GM19468 (cell line): ENCODE results near the gene S100A5.

Experiments used
- ATAC-seq: cut with Tn5 transposase; IDR thresholded peaks from one replicate; pipeline ENCODE4 v1.9.1; 2021; ENCODE audit warnings: mild to moderate bottlenecking, moderate library complexity, moderate number of reproducible peaks; ENCODE audit not compliant: unreplicated experiment; ENCODE audit errors: extremely low read depth

S100A5 gene

DNA sequence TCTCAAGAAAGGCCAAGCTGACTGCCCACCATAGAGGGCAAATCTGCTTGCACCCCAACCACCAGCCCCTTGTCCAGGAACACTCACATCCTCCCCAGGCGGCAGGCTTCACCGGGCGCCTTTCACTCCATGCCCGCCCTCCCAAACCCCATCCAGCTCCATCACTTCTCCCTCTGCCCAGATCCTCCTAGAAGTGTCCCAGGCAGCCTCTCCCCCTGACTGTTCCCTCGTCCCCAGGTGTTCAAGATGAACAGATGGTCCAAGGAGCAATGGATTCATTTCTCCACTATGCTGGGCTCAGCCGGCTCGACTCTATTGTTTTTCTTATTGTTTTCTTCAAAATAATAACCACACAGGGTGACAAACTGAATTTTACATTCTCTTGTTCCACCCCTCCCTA, 27.1 kb downstream of the S100A5 start:
- no peak for ATAC-seq

- ATAC-seq: no peak
These were observed 27.7 kb downstream of the S100A5 start for GRCh38 chr1:153513023-153513422.

DNA sequence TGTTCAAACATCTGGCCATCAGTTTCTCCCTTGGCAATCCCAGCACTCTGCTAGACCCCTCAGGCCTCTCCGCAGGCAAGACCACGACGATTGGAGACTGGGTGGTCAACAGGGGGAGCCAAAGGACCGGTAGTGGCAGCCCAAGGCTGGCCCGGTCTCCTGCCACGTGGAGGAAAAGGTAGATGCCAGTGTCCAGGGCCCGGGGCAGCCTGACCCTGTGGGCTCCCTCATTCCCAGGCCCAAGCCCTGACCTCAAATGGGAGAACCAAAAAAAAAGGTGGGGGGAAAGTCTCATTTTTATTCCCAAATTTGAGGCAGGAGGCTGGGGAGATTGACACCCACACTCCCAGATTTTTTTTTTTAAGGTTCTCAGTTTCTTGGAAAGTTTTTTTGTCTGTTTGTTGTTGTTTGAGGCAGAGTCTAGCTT, 29.7 kb downstream of the S100A5 start:
- no peak for ATAC-seq

GRCh38 chr1:153509729-153510354, 30.9 kb downstream of the S100A5 start:
- ATAC-seq: no peak

GRCh38 chr1:153509036-153509435, 31.7 kb downstream of the S100A5 start:
- no peak for ATAC-seq

DNA sequence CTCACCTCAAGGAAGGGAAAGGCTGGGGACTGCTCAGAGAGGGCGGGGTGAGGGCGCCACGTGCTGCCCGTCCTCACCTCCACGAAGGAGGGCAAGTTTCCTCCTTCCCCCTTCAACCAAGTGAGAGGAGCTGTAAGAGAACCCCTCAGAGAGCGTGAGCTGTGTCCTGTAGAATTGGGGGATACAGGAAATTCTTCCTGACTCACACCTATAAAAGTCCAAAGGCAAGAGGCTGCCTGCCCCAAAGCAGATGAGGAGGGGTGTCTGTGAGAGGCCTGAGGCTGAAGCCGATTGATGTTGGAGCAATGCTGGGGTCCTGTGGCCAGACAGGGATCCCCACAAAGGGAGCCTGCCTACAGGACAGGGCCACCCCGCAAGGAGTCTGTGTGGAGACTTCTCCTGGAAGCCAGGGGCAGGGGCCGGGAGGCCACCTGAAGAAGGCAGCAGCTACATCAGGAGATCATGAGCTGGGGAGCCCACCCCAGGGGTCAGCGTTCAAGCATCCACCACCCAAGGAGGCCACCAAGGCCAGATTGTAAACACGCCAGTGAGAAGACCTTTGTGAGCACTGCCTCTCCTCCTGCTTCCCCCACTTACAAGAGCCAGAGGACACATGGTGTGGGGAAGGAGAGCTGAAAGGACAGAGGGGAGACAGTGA, 32.7 kb downstream of the S100A5 start:
- no peak for ATAC-seq

DNA sequence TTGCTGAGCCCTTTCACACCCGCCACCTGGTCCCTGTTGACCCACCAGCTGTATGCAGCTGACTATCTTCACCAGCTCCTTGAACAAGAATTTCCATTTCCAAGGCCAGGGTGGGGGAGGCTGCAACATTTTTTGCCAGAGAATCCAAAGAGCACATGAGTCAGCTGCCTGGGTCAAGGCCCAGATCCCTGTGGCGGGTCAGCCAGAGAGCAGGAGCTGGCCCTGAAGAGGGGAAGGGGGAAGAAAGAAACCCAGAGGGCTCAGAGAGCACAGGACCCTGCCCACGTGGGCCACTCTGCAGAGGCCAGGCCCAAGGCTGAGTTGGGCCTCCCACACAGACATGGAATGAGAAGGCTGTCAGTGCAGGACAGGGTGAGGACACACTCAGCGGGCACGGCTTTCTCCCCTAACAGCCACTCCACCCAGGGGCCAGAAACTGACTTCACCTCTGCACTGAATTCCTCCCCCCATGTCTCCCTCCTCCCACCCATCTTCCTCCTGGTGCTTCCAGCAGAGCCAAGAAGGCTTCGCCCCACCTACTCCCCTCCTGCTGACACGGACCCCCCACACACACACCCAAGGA, 33.8 kb downstream of the S100A5 start:
- no peak for ATAC-seq

GRCh38 chr1:153506386-153506785, 34.3 kb downstream of the S100A5 start:
- ATAC-seq: no peak

GRCh38 chr1:153505576-153505975, 35.2 kb downstream of the S100A5 start:
- ATAC-seq: no peak

DNA sequence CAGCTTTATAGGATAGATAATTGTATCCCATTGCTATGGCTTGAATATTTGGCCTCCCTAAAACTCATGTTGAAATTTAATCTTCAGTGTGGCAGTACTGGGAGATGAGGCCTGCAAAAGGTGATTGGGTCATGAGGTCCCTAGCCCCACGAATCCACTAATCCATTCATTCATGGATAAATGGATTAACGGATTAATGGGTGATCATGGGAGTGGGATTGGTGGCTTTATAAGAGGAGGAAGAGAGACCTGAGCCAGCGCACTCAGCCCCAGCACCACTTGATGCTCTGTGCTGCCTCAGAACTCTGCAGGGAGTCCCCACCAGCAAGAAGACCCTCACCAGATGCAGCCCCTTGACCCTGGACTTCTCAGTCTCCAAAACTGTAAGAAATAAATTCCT, 37.0 kb downstream of the S100A5 start:
- no peak for ATAC-seq

DNA sequence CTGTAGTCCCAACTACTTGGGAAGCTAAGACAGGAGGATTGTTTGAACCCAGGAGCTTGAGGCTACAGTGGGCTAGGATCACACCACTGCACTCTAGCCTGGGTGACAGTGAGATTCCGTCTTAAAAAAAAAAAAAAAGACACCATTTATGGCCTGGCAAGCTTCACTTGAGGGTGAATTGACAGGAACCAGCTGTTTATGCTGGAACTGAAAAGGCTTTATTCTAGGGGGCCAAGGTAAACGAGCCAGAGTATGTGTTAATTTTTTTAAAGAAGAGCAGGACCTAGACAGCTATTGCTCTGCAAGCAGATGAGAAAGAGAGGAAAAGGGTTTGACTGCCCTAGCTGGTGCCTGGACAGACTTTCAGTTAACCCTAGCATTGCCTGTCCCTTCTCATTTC, 42.0 kb downstream of the S100A5 start:
- ATAC-seq: no peak

- no peak for ATAC-seq
These were observed 45.2 kb downstream of the S100A5 start for GRCh38 chr1:153495536-153495935.

DNA sequence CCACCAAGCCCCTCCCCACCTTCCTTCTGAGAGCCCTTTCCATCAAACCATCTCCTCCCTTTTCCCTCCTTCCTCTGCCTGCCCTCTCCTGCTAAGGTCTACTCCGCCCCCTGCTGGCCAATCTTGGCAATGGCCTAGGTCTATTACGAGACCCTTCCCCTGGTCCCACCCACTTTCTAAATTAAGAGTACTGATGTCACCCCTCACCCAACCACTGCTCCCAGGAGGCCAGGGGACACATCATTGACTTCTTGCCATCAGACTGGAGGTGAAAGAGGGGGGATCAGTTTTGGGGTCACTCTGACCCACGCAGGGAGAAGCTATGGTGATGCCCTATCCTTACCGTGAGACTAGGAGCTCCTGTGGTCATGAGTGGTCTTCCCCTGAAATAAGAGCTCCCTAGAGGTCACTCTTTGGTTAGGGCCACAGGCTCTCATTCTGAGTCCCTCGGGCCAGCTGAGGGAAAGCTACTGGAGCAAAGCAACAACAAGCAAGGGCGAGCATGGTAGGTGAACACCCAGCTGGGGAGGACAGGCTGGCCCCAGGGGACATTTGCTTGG, 45.7 kb downstream of the S100A5 start:
- ATAC-seq: no peak

- ATAC-seq: no peak
These were observed 47.3 kb downstream of the S100A5 start for GRCh38 chr1:153493343-153493960.

DNA sequence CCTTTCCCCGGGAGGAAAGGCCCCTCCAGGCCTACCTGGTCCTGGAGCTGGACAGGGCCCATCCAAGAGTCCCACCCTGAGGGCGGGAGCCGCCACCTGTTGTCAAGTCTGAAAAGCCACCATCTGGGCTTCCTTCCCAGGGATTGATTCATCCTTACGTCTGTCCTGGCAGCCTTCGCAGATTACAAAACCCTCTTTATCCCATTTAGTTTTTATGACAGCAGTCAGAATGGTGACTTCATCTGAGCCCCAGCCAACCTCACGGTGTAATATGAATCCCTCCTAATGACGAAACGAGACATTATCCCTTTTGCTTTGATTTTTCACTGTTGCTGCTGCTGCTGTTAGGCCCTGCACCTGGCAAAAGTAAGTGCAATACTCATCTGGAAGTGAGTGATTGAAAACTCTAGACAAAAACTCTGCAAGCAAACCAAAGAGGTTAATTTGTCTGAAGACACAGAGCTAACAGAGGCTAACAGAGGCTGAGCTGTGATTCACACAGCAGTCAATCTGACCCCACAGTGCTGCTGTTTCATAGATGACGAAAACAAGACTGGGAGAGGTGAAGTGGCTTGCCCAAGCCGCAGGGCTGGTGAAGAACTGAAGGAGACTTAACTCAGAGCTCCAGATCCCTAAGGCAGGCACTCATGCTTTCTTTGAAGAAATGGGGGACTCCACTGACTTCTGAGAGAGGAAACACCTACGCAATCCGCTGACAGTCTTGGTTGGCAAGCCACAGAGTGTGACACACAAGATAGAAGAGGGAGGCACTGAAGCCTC, 50.3 kb downstream of the S100A5 start:
- ATAC-seq: no peak

- no peak for ATAC-seq
These were observed 52.0 kb downstream of the S100A5 start for GRCh38 chr1:153488731-153489130.

GRCh38 chr1:153487707-153488106, 53.0 kb downstream of the S100A5 start:
- ATAC-seq: no peak
